GM12878 (cell line): ENCODE data around the gene AFG1L. TPM values are rescaled to one million over a fixed set of nuclear protein-coding genes. Genes with fewer than 3 reads are reported as not detected.

Experiments used
- ATAC-seq: fragments of 200-7000 bp; cut with Tn5 transposase; 3 replicates; pipeline ENCODE4 v1.9.1; 2020; ENCODE audit warnings: mild to moderate bottlenecking, moderate library complexity
- BruUV-seq: library from RNA; stranded (reverse); fragments of 400-500 nt; replicated peaks from 2 replicates; lab custom pipeline; 2021; lab: Mats Ljungman, UMichigan
- CTCF ChIA-PET: fragments of 300-600 bp; sonication (Branson Sonifier 250); formaldehyde crosslinking; extraction: SDS; loops from one replicate; lab custom pipeline; 2021; ENCODE audit warnings: inconsistent platforms; lab: Yijun Ruan, JAX
- POLR2A ChIA-PET: fragments of 350-600 bp; formaldehyde crosslinking; extraction: SDS; loops from one replicate; lab custom pipeline; 2021; ENCODE audit warnings: inconsistent platforms; lab: Charles Lee
- RAD21 ChIA-PET: fragments of 300-600 bp; sonication (Branson Sonifier 250); formaldehyde crosslinking; loops from one replicate; lab custom pipeline; 2023; ENCODE audit warnings: antibody characterized with exemption; ENCODE audit not compliant: unreplicated experiment; lab: Charles Lee
- SMC1A ChIA-PET: fragments of 300-600 bp; sonication (Branson Sonifier 250); formaldehyde crosslinking; loops from one replicate; lab custom pipeline; 2023; ENCODE audit not compliant: unreplicated experiment, uncharacterized antibody; lab: Charles Lee
- DNase-seq: peaks from one replicate; pipeline ENCODE4 v3.0.0-alpha.2; 2011; ENCODE audit warnings: low read depth, low spot score
- FAIRE-seq: peaks from 3 replicates; lab custom pipeline; 2011; peaks lifted over from hg19 to GRCh38; lab: Jason Lieb, UNC
- H2AFZ ChIP-seq: 2 replicates; pipeline ENCODE4 v1.6.0; 2011; ENCODE audit warnings: low read depth, low read length, control low read depth; ENCODE audit not compliant: control insufficient read depth
- H3K27ac ChIP-seq: 2 replicates; pipeline ENCODE4 v1.5.1; 2011; ENCODE audit warnings: control low read depth; ENCODE audit not compliant: control insufficient read depth, insufficient read depth
- H3K27me3 ChIP-seq, 2 experiments: replicated peaks in 1 of 2; 2 replicates each; pipeline versions ENCODE4 v1.6.0 to v1.6.1; 2011; ENCODE audit warnings: low read length in 1 of 2; ENCODE audit not compliant: control insufficient read depth in 2 of 2, insufficient read depth in 2 of 2
- H3K36me3 ChIP-seq, 2 experiments: 2 replicates each; pipeline ENCODE4 v1.5.1; 2011; ENCODE audit warnings: low read length in 1 of 2; ENCODE audit not compliant: control insufficient read depth in 2 of 2, insufficient read depth in 2 of 2
- H3K4me1 ChIP-seq: 2 replicates; pipeline ENCODE4 v1.6.1; 2011; ENCODE audit warnings: mild to moderate bottlenecking, low read length, moderate library complexity, mixed read lengths; ENCODE audit not compliant: control insufficient read depth, insufficient read depth
- H3K4me2 ChIP-seq: 2 replicates; pipeline ENCODE4 v1.6.0; 2011; ENCODE audit warnings: control low read depth; ENCODE audit not compliant: control insufficient read depth, insufficient read depth
- H3K4me3 ChIP-seq: fragments of 200-600 bp; sonication (generic); 2 replicates; pipeline ENCODE4 v1.5.1; 2016
- H3K79me2 ChIP-seq: 2 replicates; pipeline ENCODE4 v1.6.0; 2011; ENCODE audit warnings: low read length; ENCODE audit not compliant: control insufficient read depth, insufficient read depth
- H3K9ac ChIP-seq: 2 replicates; pipeline ENCODE4 v1.8.0; 2011; ENCODE audit warnings: low read length, control low read depth, mixed read lengths; ENCODE audit not compliant: control insufficient read depth, insufficient read depth
- H3K9me3 ChIP-seq: replicated peaks from 3 replicates; pipeline ENCODE4 v1.5.1; 2011; ENCODE audit warnings: mild to moderate bottlenecking, low read length; ENCODE audit not compliant: control insufficient read depth, insufficient read depth
- H4K20me1 ChIP-seq: 2 replicates; pipeline ENCODE4 v1.6.0; 2011; ENCODE audit not compliant: control insufficient read depth, insufficient read depth
- BCL11A ChIP-seq: IDR thresholded peaks from 2 replicates; pipeline ENCODE4 v1.6.1; 2011; ENCODE audit warnings: low read depth, low read length
- CREB1 ChIP-seq: IDR thresholded peaks from 2 replicates; pipeline ENCODE4 v1.6.1; 2012; ENCODE audit warnings: low read depth, mild to moderate bottlenecking, inconsistent platforms
- FOXM1 ChIP-seq: IDR thresholded peaks from 2 replicates; pipeline ENCODE4 v1.6.1; 2012; ENCODE audit warnings: low read depth, mild to moderate bottlenecking, inconsistent platforms, low read length, moderate library complexity
- KDM1A ChIP-seq: fragments of 200-600 bp; sonication (generic); IDR thresholded peaks from 2 replicates; pipeline ENCODE4 v1.6.1; 2016; ENCODE audit warnings: borderline replicate concordance
- NFYA ChIP-seq: IDR thresholded peaks from 2 replicates; pipeline ENCODE4 v1.6.1; 2011; ENCODE audit warnings: low read depth, mild to moderate bottlenecking, low read length, improper control_type of control experiment, borderline replicate concordance
- SMARCA5 ChIP-seq: fragments of 450-650 bp; IDR thresholded peaks from 2 replicates; pipeline ENCODE4 v1.6.1; 2017; ENCODE audit warnings: mild to moderate bottlenecking
- TAF1 ChIP-seq: IDR thresholded peaks from 2 replicates; pipeline ENCODE4 v1.6.1; 2011; ENCODE audit warnings: mild to moderate bottlenecking, low read depth, low read length, borderline replicate concordance
- ZNF24 ChIP-seq: fragments of 450-650 bp; IDR thresholded peaks from 2 replicates; pipeline ENCODE4 v1.6.1; 2017; ENCODE audit warnings: antibody characterized with exemption, mild to moderate bottlenecking
- WGBS: methylation state at CpG from one replicate; pipeline ENCODE4 v1.1.6; 2016; ENCODE audit warnings: low lambda C conversion rate; ENCODE audit not compliant: insufficient replicate concordance, insufficient coverage; ENCODE audit errors: missing lambda C conversion rate; 5-methylcytosine and 5-hydroxymethylcytosine counted together
- in situ Hi-C: fragments of 300-500 bp; cut with MboI; formaldehyde crosslinking; loops from 9 replicates; pipeline ENCODE4 v1.14.3; 2018; ENCODE audit warnings: mixed read lengths
- intact Hi-C: fragments of 100-400 bp; cut with micrococcal nuclease; formaldehyde crosslinking; loops from one replicate; pipeline ENCODE4 v1.14.2; 2022; ENCODE audit not compliant: unreplicated experiment
- polyA plus RNA-seq, 11 experiments: library from polyadenylated mRNA; depleted of rRNA in 4 of 11; unstranded in 6 of 11; stranded (reverse) in 5 of 11; fragments of >200 nt; fragmentation: Nextera tagmentation in 4 of 11; fragmentation: Illumina TruSeq in 1 of 11; extraction: Ambion mirVana in 4 of 11; extraction: Trizol in 1 of 11; gene quantifications; 1 replicate in 1 of 11; 2 replicates in 10 of 11; pipeline versions ENCODE4 v1.2.1 to v1.2.3, GENCODE V29; 2011 to 2016; ENCODE audit warnings: inconsistent platforms in 2 of 11, missing spikeins in 2 of 11, low read depth in 1 of 11
- total RNA-seq, 4 experiments: library from RNA; depleted of rRNA in 3 of 4; stranded (reverse); fragments of >200 nt in 3 of 4; fragmentation: Illumina TruSeq in 1 of 4; extraction: Trizol in 1 of 4; gene quantifications; 2 replicates each; pipeline versions ENCODE4 v1.2.1 to v1.2.3, GENCODE V29; 2013 to 2021
- TF ChIP-seq, protein P1 (sequence below): IDR thresholded peaks from 2 replicates; pipeline ENCODE4 v1.6.1; 2011; ENCODE audit warnings: low read depth, low read length, improper control_type of control experiment, borderline replicate concordance
- TF ChIP-seq, protein P2 (sequence below): fragments of 450-650 bp; formaldehyde crosslinking; IDR thresholded peaks from 2 replicates; pipeline ENCODE4 v1.5.0; 2022; ENCODE audit warnings: mild to moderate bottlenecking, missing genetic modification characterization
- TF ChIP-seq, protein P3 (sequence below): fragments of 450-650 bp; formaldehyde crosslinking; IDR thresholded peaks from 2 replicates; pipeline ENCODE4 v1.4.0; 2022; ENCODE audit warnings: mild to moderate bottlenecking, moderate library complexity

AFG1L gene
- total and polyA plus RNA-seq, 10 of the 15 experiments (the other 5 are each of a cell fraction or from before 2014, with no cell fraction given) = 2.3 to 9.0 (median 4.3) TPM

DNA sequence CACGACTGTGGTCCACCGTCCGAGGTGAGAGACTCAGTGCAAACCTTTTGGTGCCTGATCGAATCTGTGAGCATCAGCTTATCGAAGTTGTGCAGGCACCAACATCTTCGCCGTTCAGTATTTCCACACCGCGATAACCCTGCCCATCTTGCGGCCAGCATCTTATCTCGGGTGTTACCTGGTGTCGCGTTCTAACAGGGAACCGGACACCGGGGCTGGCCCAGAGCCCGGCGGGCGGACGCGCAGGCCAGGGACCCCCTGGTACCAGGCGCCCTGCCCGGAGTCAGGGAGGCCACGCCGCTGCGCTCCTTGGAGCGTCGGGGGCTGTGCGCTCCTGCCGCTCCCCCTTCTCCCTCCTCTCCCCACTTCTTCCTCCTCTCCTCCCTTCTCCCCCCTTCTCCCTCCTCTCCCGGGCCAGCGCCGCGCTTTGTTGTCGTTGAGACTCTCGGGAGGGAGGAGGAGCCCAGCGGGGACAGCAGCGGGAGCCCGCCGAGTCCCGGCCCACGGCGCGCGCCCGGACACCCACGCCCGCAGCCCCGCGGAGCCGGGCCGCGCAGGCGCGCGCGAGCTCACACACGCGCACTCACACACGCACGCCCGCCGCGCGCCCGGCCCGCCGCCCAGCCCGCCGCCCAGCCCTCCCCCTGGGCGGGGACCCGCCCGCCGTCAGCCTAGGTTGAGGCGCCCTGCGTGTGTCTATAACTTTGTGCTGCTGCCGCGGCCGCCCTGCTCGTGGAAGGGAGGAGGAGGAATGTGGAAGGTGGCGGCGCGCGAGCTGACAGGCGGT, 264.4 kb downstream of the AFG1L start (continued):
- TF ChIP-seq, protein P1, sequence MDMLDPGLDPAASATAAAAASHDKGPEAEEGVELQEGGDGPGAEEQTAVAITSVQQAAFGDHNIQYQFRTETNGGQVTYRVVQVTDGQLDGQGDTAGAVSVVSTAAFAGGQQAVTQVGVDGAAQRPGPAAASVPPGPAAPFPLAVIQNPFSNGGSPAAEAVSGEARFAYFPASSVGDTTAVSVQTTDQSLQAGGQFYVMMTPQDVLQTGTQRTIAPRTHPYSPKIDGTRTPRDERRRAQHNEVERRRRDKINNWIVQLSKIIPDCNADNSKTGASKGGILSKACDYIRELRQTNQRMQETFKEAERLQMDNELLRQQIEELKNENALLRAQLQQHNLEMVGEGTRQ = no peak
- TF ChIP-seq CREB1 = 0 out of 2 replicates have a peak, but pooled peaks have one; percentile 74
- no peak for TF ChIP-seq TAF1
- TF ChIP-seq, all 136 proteins: peak for 23

DNA sequence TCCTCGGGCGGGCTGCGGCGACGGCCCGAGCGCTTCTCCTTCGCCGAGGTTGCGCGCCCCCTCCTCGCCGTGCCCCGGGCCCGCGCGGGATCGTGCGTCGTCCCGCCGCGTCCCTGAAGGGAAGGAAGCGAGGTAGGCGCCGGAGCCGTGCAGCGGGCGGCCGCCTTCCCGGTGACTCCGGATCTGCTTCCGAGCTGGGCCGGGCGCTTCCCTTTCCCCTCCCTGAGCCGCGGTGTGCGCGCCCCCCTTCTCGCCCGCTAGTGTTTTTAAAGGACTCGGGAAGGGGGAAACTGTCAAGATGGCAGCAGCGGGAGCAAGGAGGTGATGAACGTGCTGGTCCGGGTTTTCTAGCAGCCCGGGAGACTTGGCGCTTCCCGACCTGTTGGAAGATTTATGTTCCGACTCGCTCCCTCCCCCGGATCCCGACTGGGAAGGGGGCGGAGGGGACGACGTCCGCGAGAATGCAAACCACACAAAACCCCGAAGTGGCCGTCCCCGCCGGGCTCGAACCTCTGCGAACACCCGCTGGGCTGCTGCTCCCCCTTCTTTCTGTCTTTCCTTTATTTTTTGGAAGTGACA, 265.1 kb downstream of the AFG1L start:
- no peaks in the 10 kb centered on the region; the same call in 2 of the 3 replicates for H3K9me3 ChIP-seq
- no peaks in the 10 kb centered on the region for H3K36me3 ChIP-seq
- peak overlapping the region; percentile 83 for H3K9ac ChIP-seq
- peak; percentile 2 for ATAC-seq
- peaks cover under 1% of the 10 kb centered on the region for H4K20me1 ChIP-seq
- CTCF ChIA-PET = interaction anchor here (1.3 kb wide), 1 partner anchor 31 kb away, joined by 3 read pairs; no protein-coding TSS in a partner anchor
- DNase-seq = no peak
- WGBS = 2% methylated on average over 48 of the region's 64 CpGs
- BruUV-seq = TSS peak; percentile 97
- peaks cover 14% of the 10 kb centered on the region for H3K4me1 ChIP-seq
- RAD21 ChIA-PET = interaction anchor here (1.0 to 2.8 kb wide), 2 partner anchors 32 to 38 kb away, joined by 4 to 11 read pairs; no protein-coding TSS in a partner anchor
- peak overlapping the region; percentile 86 for H3K4me3 ChIP-seq
- FAIRE-seq = no peak
- H3K79me2 ChIP-seq = peaks cover 30% of the 10 kb centered on the region
- POLR2A ChIA-PET = no interaction called here
- in situ Hi-C loops = loop anchor here (10.0 kb wide), 1 partner anchor 825 kb away; the partner anchor contains the start of gene CD164
- SMC1A ChIA-PET = interaction anchor here (1.2 to 3.2 kb wide), 2 partner anchors 32 to 513 kb away, joined by 3 to 9 read pairs; no protein-coding TSS in a partner anchor
- intact Hi-C loops = loop anchor here (5.0 to 10.0 kb wide), 3 partner anchors 77 to 825 kb away; partner anchors contain the start of gene CD164
- peak overlapping the region; percentile 72 for H3K4me2 ChIP-seq
- H3K27ac ChIP-seq = peak overlapping the region; percentile 62
- H3K27me3 ChIP-seq = peaks cover 6% of the 10 kb centered on the region in 2 experiments
- H2AFZ ChIP-seq = peak overlapping the region; percentile 61
- TF ChIP-seq, protein P2, sequence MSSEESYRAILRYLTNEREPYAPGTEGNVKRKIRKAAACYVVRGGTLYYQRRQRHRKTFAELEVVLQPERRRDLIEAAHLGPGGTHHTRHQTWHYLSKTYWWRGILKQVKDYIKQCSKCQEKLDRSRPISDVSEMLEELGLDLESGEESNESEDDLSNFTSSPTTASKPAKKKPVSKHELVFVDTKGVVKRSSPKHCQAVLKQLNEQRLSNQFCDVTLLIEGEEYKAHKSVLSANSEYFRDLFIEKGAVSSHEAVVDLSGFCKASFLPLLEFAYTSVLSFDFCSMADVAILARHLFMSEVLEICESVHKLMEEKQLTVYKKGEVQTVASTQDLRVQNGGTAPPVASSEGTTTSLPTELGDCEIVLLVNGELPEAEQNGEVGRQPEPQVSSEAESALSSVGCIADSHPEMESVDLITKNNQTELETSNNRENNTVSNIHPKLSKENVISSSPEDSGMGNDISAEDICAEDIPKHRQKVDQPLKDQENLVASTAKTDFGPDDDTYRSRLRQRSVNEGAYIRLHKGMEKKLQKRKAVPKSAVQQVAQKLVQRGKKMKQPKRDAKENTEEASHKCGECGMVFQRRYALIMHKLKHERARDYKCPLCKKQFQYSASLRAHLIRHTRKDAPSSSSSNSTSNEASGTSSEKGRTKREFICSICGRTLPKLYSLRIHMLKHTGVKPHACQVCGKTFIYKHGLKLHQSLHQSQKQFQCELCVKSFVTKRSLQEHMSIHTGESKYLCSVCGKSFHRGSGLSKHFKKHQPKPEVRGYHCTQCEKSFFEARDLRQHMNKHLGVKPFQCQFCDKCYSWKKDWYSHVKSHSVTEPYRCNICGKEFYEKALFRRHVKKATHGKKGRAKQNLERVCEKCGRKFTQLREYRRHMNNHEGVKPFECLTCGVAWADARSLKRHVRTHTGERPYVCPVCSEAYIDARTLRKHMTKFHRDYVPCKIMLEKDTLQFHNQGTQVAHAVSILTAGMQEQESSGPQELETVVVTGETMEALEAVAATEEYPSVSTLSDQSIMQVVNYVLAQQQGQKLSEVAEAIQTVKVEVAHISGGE (CRISPR knock-in tag) = 0 out of 2 replicates have a peak, but pooled peaks have one; percentile 11
- no peak for TF ChIP-seq BCL11A
- TF ChIP-seq NFYA = no peak
- TF ChIP-seq FOXM1 = no peak
- TF ChIP-seq, protein P3, sequence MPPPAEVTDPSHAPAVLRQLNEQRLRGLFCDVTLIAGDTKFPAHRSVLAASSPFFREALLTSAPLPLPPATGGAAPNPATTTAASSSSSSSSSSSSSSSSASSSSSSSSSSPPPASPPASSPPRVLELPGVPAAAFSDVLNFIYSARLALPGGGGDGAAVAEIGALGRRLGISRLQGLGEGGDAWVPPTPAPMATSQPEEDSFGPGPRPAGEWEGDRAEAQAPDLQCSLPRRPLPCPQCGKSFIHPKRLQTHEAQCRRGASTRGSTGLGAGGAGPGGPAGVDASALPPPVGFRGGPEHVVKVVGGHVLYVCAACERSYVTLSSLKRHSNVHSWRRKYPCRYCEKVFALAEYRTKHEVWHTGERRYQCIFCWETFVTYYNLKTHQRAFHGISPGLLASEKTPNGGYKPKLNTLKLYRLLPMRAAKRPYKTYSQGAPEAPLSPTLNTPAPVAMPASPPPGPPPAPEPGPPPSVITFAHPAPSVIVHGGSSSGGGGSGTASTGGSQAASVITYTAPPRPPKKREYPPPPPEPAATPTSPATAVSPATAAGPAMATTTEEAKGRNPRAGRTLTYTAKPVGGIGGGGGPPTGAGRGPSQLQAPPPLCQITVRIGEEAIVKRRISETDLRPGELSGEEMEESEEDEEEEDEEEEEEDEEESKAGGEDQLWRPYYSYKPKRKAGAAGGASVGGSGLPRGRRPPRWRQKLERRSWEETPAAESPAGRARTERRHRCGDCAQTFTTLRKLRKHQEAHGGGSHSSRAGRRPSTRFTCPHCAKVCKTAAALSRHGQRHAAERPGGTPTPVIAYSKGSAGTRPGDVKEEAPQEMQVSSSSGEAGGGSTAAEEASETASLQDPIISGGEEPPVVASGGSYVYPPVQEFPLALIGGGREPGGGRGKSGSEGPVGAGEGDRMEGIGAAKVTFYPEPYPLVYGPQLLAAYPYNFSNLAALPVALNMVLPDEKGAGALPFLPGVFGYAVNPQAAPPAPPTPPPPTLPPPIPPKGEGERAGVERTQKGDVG = no peak
- 0 out of 2 replicates have a peak, but pooled peaks have one; percentile 13 for TF ChIP-seq ZNF24
- no peak for TF ChIP-seq KDM1A
- TF ChIP-seq SMARCA5 = 0 out of 2 replicates have a peak, but pooled peaks have one; percentile 18
